Smooth muscle cell of the brain vasculature (primary cell): ENCODE results near the gene GPR39.

Experiments
- DNase-seq: peaks from one replicate; pipeline ENCODE4 v3.0.0-alpha.2; 2012; ENCODE audit warnings: low read depth, low spot score

GPR39 gene

GRCh38 chr2:132560562-132560961 lies 144.0 kb downstream of the GPR39 start:
- no peak for DNase-seq

GRCh38 chr2:132562245-132562644 lies 145.6 kb downstream of the GPR39 start:
- DNase-seq: no peak

GRCh38 chr2:132564065-132564464 lies 147.5 kb downstream of the GPR39 start:
- no peak for DNase-seq

GRCh38 chr2:132566379-132566778 lies 149.8 kb downstream of the GPR39 start:
- DNase-seq: no peak

GRCh38 chr2:132567682-132568081 lies 151.1 kb downstream of the GPR39 start:
- DNase-seq: no peak

- DNase-seq: no peak
These were observed 152.1 kb downstream of the GPR39 start for GRCh38 chr2:132568656-132569055.

- no peak for DNase-seq
These were observed 156.9 kb downstream of the GPR39 start for GRCh38 chr2:132573444-132574007.

- DNase-seq: no peak
These were observed 161.1 kb downstream of the GPR39 start for GRCh38 chr2:132577686-132578085.

GRCh38 chr2:132581591-132581990 lies 165.0 kb downstream of the GPR39 start:
- DNase-seq: no peak

- no peak for DNase-seq
These were observed 165.6 kb downstream of the GPR39 start for GRCh38 chr2:132581991-132582738.

GRCh38 chr2:132583666-132584360 lies 167.2 kb downstream of the GPR39 start:
- DNase-seq: no peak

GRCh38 chr2:132584976-132585817 lies 168.6 kb downstream of the GPR39 start:
- DNase-seq: no peak

GRCh38 chr2:132586101-132586511 lies 169.5 kb downstream of the GPR39 start:
- DNase-seq: no peak

- no peak for DNase-seq
These were observed 170.2 kb downstream of the GPR39 start for GRCh38 chr2:132586835-132587234.

GRCh38 chr2:132588576-132588975 lies 172.0 kb downstream of the GPR39 start:
- DNase-seq: no peak

GRCh38 chr2:132589111-132589830 lies 172.7 kb downstream of the GPR39 start:
- no peak for DNase-seq

GRCh38 chr2:132589966-132590365 lies 173.4 kb downstream of the GPR39 start:
- no peak for DNase-seq

- no peak for DNase-seq
These were observed 176.6 kb downstream of the GPR39 start for GRCh38 chr2:132593171-132593570.

- DNase-seq: no peak
These were observed 178.6 kb downstream of the GPR39 start for GRCh38 chr2:132595186-132595585.

- no peak for DNase-seq
These were observed 179.1 kb downstream of the GPR39 start for GRCh38 chr2:132595693-132596092.

- no peak for DNase-seq
These were observed 180.6 kb downstream of the GPR39 start for GRCh38 chr2:132597166-132597565.
